ENCODE results near the gene TRAPPC2.

DNA sequence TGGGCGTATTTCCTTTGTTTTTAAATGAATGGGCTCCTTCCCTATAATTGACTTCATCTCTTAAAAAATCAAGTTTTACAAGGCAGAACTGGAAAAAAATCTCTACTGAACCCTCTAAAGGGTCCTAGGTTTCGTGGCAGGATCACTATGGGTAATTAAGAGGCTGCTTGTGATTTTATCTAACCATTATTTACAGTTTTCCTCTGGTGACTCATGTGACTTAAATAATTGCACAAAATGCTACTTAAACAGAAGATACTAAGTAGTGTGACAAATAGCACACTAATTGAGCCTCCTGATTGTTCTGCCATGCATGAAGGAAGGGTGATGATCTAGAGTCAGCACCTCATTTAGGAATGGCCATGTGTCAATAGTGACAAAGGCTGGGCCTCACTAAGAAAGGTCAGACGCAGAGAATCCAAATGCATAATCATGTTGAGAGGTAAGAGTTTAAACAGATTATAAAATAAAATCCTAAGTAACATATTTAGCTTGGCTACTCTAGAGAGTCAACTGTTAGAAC is 35.7 kb upstream of the TRAPPC2 start:
- TF ChIP-seq, protein P1, sequence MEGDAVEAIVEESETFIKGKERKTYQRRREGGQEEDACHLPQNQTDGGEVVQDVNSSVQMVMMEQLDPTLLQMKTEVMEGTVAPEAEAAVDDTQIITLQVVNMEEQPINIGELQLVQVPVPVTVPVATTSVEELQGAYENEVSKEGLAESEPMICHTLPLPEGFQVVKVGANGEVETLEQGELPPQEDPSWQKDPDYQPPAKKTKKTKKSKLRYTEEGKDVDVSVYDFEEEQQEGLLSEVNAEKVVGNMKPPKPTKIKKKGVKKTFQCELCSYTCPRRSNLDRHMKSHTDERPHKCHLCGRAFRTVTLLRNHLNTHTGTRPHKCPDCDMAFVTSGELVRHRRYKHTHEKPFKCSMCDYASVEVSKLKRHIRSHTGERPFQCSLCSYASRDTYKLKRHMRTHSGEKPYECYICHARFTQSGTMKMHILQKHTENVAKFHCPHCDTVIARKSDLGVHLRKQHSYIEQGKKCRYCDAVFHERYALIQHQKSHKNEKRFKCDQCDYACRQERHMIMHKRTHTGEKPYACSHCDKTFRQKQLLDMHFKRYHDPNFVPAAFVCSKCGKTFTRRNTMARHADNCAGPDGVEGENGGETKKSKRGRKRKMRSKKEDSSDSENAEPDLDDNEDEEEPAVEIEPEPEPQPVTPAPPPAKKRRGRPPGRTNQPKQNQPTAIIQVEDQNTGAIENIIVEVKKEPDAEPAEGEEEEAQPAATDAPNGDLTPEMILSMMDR (IDR thresholded peaks at IDR 0.05), result no peak
- no peak for TF ChIP-seq POLR2A (IDR thresholded peaks at IDR 0.05)

Measured in testis (tissue), 2 donors.